Endothelial cell of umbilical vein (primary cell): ENCODE results near the gene LONP2. TPM values are rescaled to one million over a fixed set of nuclear protein-coding genes. Genes with fewer than 3 reads are reported as not detected.

Experiments used
- BruUV-seq: library from RNA; stranded (reverse); fragments of 400-500 nt; replicated peaks from 2 replicates; lab custom pipeline; 2021; lab: Mats Ljungman, UMichigan
- CTCF ChIA-PET: fragments of 300-600, 350-600 bp; sonication (Branson Sonifier 250); formaldehyde crosslinking; loops from one replicate; lab custom pipeline; 2021; ENCODE audit warnings: antibody characterized with exemption, inconsistent platforms; lab: Charles Lee
- POLR2A ChIA-PET: fragments of 300-600, 350-600 bp; sonication (Branson Sonifier 250); formaldehyde crosslinking; loops from one replicate; lab custom pipeline; 2021; ENCODE audit warnings: antibody characterized with exemption, inconsistent platforms; lab: Charles Lee
- DNase-seq: peaks from one replicate; pipeline ENCODE4 v3.0.0-alpha.2; 2011; ENCODE audit warnings: low read depth, low spot score
- FAIRE-seq: peaks from 2 replicates; lab custom pipeline; 2011; peaks lifted over from hg19 to GRCh38; lab: Jason Lieb, UNC
- H2AFZ ChIP-seq: 2 replicates; pipeline ENCODE4 v1.6.0; 2012; ENCODE audit warnings: low read depth, low read length, control low read depth, inconsistent platforms
- H3K27ac ChIP-seq: 2 replicates; pipeline ENCODE4 v1.5.1; 2011; ENCODE audit warnings: low read depth, mild to moderate bottlenecking, control low read depth, low read length, moderate library complexity; ENCODE audit not compliant: insufficient read depth
- H3K27me3 ChIP-seq, 2 experiments: 2 replicates each; pipeline versions ENCODE4 v1.6.0 to v1.6.1; 2011; ENCODE audit warnings: low read length in 2 of 2, mixed read lengths in 1 of 2; ENCODE audit not compliant: control insufficient read depth in 2 of 2, insufficient read depth in 2 of 2
- H3K36me3 ChIP-seq, 2 experiments: 2 replicates in 1 of 2; 3 replicates in 1 of 2; pipeline ENCODE4 v1.5.1; 2011; ENCODE audit warnings: low read length in 2 of 2, mild to moderate bottlenecking in 1 of 2, moderate library complexity in 1 of 2; ENCODE audit not compliant: control insufficient read depth in 2 of 2, insufficient read depth in 2 of 2; ENCODE audit errors: extremely low read depth in 1 of 2
- H3K4me1 ChIP-seq: 3 replicates; pipeline ENCODE4 v1.5.1; 2011; ENCODE audit warnings: mild to moderate bottlenecking, low read length; ENCODE audit not compliant: control insufficient read depth, insufficient read depth; ENCODE audit errors: extremely low read depth
- H3K4me2 ChIP-seq: 2 replicates; pipeline ENCODE4 v1.6.1; 2011; ENCODE audit warnings: low read length, control low read depth, mixed read lengths; ENCODE audit not compliant: insufficient read depth
- H3K4me3 ChIP-seq, 3 experiments: fragments of 200-600 bp in 1 of 3; sonication (generic), shearing (Covaris generic) in 1 of 3; replicated peaks in 1 of 3; 2 replicates each; pipeline ENCODE4 v1.5.1; 2011 to 2016; ENCODE audit warnings: control low read depth in 3 of 3, low read length in 3 of 3, mild to moderate bottlenecking in 2 of 3, inconsistent platforms in 1 of 3, low read depth in 1 of 3, moderate library complexity in 1 of 3; ENCODE audit not compliant: insufficient read depth in 1 of 3
- H3K79me2 ChIP-seq: 2 replicates; pipeline ENCODE4 v1.6.0; 2012; ENCODE audit warnings: low read length, inconsistent platforms; ENCODE audit not compliant: control insufficient read depth, insufficient read depth
- H3K9ac ChIP-seq: replicated peaks from 2 replicates; pipeline ENCODE3; 2011; ENCODE audit warnings: low read length, control low read depth; ENCODE audit not compliant: insufficient read depth; ENCODE audit errors: extremely low read depth
- H3K9me1 ChIP-seq: replicated peaks from 3 replicates; pipeline ENCODE4 v1.6.0; 2011; ENCODE audit warnings: mild to moderate bottlenecking, low read length; ENCODE audit not compliant: control insufficient read depth, insufficient read depth; ENCODE audit errors: extremely low read depth
- H3K9me3 ChIP-seq: replicated peaks from 2 replicates; pipeline ENCODE4 v1.5.1; 2012; ENCODE audit warnings: low read length, inconsistent platforms; ENCODE audit not compliant: control insufficient read depth, insufficient read depth
- H4K20me1 ChIP-seq: replicated peaks from 2 replicates; pipeline ENCODE3; 2011; ENCODE audit warnings: mild to moderate bottlenecking, low read length; ENCODE audit not compliant: control insufficient read depth, insufficient read depth; ENCODE audit errors: extremely low read depth
- CTCF ChIP-seq, 2 donors: IDR thresholded peaks; 1 replicate in 1 of 2; 2 replicates in 1 of 2; pipeline ENCODE4 v1.5.1; 2011; ENCODE audit warnings: low read length in 2 of 2, mild to moderate bottlenecking in 2 of 2, moderate library complexity in 2 of 2, control low read depth in 1 of 2, inconsistent platforms in 1 of 2, low read depth in 1 of 2; ENCODE audit not compliant: insufficient read depth in 1 of 2; ENCODE audit errors: extremely low read depth in 1 of 2
- EZH2 ChIP-seq: IDR thresholded peaks from 2 replicates; pipeline ENCODE4 v1.6.1; 2012; ENCODE audit warnings: borderline replicate concordance, low read depth, mild to moderate bottlenecking, moderate library complexity, low read length, inconsistent platforms; ENCODE audit not compliant: severe bottlenecking
- FOS ChIP-seq: IDR thresholded peaks from 2 replicates; pipeline ENCODE4 v1.6.1; 2011; ENCODE audit warnings: mild to moderate bottlenecking, low read length, moderate library complexity, borderline replicate concordance; ENCODE audit not compliant: insufficient read depth
- GATA2 ChIP-seq: IDR thresholded peaks from 2 replicates; pipeline ENCODE4 v1.7.0; 2011; ENCODE audit warnings: low read depth, mild to moderate bottlenecking, moderate library complexity, mixed read lengths, low read length; ENCODE audit not compliant: insufficient read length, insufficient read depth
- JUN ChIP-seq: IDR thresholded peaks from 2 replicates; pipeline ENCODE4 v1.6.1; 2011; ENCODE audit warnings: borderline replicate concordance, low read depth; ENCODE audit not compliant: insufficient read length, insufficient read depth
- MAX ChIP-seq: IDR thresholded peaks from 2 replicates; pipeline ENCODE4 v1.6.1; 2011; ENCODE audit not compliant: insufficient read depth, insufficient read length
- MYC ChIP-seq: IDR thresholded peaks from one replicate; pipeline ENCODE4 v1.6.1; 2011; ENCODE audit warnings: mild to moderate bottlenecking, low read depth, low read length
- POLR2A ChIP-seq: IDR thresholded peaks from 2 replicates; pipeline ENCODE4 v1.6.1; 2012; ENCODE audit warnings: low read depth, mild to moderate bottlenecking, control low read depth, low read length
- POLR2AphosphoS5 ChIP-seq: IDR thresholded peaks from 2 replicates; pipeline ENCODE4 v1.6.1; 2012; ENCODE audit warnings: low read depth, mild to moderate bottlenecking, control low read depth, low read length, moderate library complexity; ENCODE audit not compliant: insufficient read depth
- dilution Hi-C: fragments of 300-500 bp; cut with MboI; formaldehyde crosslinking; loops from one replicate; pipeline ENCODE4 v1.15.0; 2019; ENCODE audit warnings: low sequenced_read_pairs; ENCODE audit not compliant: extremely low pct_ligation_motif_present
- intact Hi-C: fragments of 100-400 bp; cut with micrococcal nuclease; formaldehyde crosslinking; loops from one replicate; pipeline ENCODE4 v1.10.0; 2022
- polyA plus RNA-seq, 4 experiments: library from polyadenylated mRNA; depleted of rRNA in 3 of 4; stranded (reverse) in 3 of 4; unstranded in 1 of 4; fragments of >200 nt; gene quantifications; 2 replicates each; pipeline versions ENCODE4 v1.2.1 to v1.2.3, GENCODE V29; 2011 to 2012; ENCODE audit warnings: missing spikeins in 1 of 4
- total RNA-seq: library from RNA; stranded (reverse); gene quantifications from 2 replicates; pipeline ENCODE4 v1.2.3, GENCODE V29; 2021

LONP2 gene
- total and polyA plus RNA-seq, 2 donors (not counting 3 experiments of a cell fraction or from before 2014, with no cell fraction given), result 13.5 to 38.4 TPM

GRCh38 chr16:48235556-48236136, 8.5 kb upstream of the LONP2 start:
- no peak for FAIRE-seq
- H3K9me3 ChIP-seq, result no peaks in the 10 kb centered on the region
- intact Hi-C loops (no loop called here), dilution Hi-C loops (no loop called here)
- POLR2A ChIA-PET, result no interaction called here
- no peaks in the 10 kb centered on the region for H3K79me2 ChIP-seq
- H3K4me1 ChIP-seq, result no peaks in the 10 kb centered on the region
- no peak overlapping the region for H3K27ac ChIP-seq
- H3K4me2 ChIP-seq, result no peak overlapping the region
- H3K9ac ChIP-seq, result no peak overlapping the region
- no peak overlapping the region for H3K4me3 ChIP-seq
- no peaks in the 10 kb centered on the region for H4K20me1 ChIP-seq
- no TSS peak for BruUV-seq
- DNase-seq, result no peak
- CTCF ChIA-PET, result interaction anchor here (1.9 to 2.6 kb wide), 2 partner anchors 388 to 395 kb away, joined by 10 to 11 read pairs; no protein-coding TSS in a partner anchor
- H3K27me3 ChIP-seq, result peaks cover 0 to 2% of the 10 kb centered on the region in 2 experiments
- TF ChIP-seq MAX, result no peak
- no peak for TF ChIP-seq GATA2
- TF ChIP-seq JUN, result no peak
- no peaks in the 10 kb centered on the region for H3K36me3 ChIP-seq
- H2AFZ ChIP-seq, result no peak overlapping the region
- H3K9me1 ChIP-seq, result no peaks in the 10 kb centered on the region

- no peak overlapping the region for H3K27ac ChIP-seq
- H3K4me3 ChIP-seq, result no peak overlapping the region
- dilution Hi-C loops, result no loop called here
- H2AFZ ChIP-seq, result no peak overlapping the region
- BruUV-seq, result no TSS peak
- CTCF ChIA-PET, result interaction anchor here (1.9 to 2.6 kb wide), 2 partner anchors 387 to 394 kb away, joined by 10 to 11 read pairs; no protein-coding TSS in a partner anchor
- no peaks in the 10 kb centered on the region for H3K9me3 ChIP-seq
- FAIRE-seq (no peak), DNase-seq (no peak)
- no peaks in the 10 kb centered on the region for H3K9me1 ChIP-seq
- no peaks in the 10 kb centered on the region for H3K36me3 ChIP-seq
- H3K4me1 ChIP-seq, result no peaks in the 10 kb centered on the region
- no peaks in the 10 kb centered on the region for H3K79me2 ChIP-seq
- TF ChIP-seq JUN (no peak), MYC (no peak), FOS (no peak), EZH2 (no peak), CTCF (IDR thresholded peaks at IDR 0.05; ENCODE audit: extremely low read depth in 1 of 2, insufficient read depth in 1 of 2, low read depth in 1 of 2, low read length in 2 of 2) (no peak), POLR2AphosphoS5 (no peak), POLR2A (no peak), MAX (no peak), GATA2 (no peak)
- POLR2A ChIA-PET, result no interaction called here
- no peak overlapping the region for H3K4me2 ChIP-seq
- H3K27me3 ChIP-seq, result peaks cover 0 to 2% of the 10 kb centered on the region in 2 experiments
- no peak overlapping the region for H3K9ac ChIP-seq
- intact Hi-C loops, result no loop called here
- no peaks in the 10 kb centered on the region for H4K20me1 ChIP-seq
Observed at GRCh38 chr16:48236286-48236685, 7.8 kb upstream of the LONP2 start.
